Heart right ventricle (tissue), 16 donors: Measurements from ENCODE around the gene DLGAP1. TPM values are rescaled to one million over a fixed set of nuclear protein-coding genes. Genes with fewer than 3 reads are reported as not detected.

ENCODE experiments used
- ATAC-seq, 8 donors: fragments of 200-7000 bp; cut with Tn5 transposase; one replicate each; pipeline ENCODE4 v1.9.1; 2020; ENCODE audit warnings: mild to moderate bottlenecking in 8 of 8, moderate library complexity in 8 of 8, moderate number of reproducible peaks in 1 of 8
- DNase-seq, 2 donors: peaks; one replicate each; pipeline ENCODE4 v3.0.0-alpha.2; 2020
- H3K27ac ChIP-seq, 10 donors: fragments of 200-600 bp; sonication (generic) in 2 of 10; one replicate each; pipeline versions ENCODE4 v1.5.0 to v1.8.0; 2020 to 2022; ENCODE audit warnings: mild to moderate bottlenecking in 3 of 10
- H3K27me3 ChIP-seq, 7 donors: fragments of 200-600 bp; one replicate each; pipeline ENCODE4 v1.8.0; 2021 to 2022; ENCODE audit warnings: mild to moderate bottlenecking in 2 of 7
- H3K36me3 ChIP-seq, 9 donors: fragments of 200-600 bp; sonication (generic) in 1 of 9; one replicate each; pipeline versions ENCODE4 v1.5.0 to v1.8.0; 2020 to 2022; ENCODE audit warnings: mild to moderate bottlenecking in 2 of 9
- H3K4me1 ChIP-seq, 9 donors: fragments of 200-600 bp; sonication (generic) in 1 of 9; one replicate each; pipeline versions ENCODE4 v1.5.0 to v1.8.0; 2020 to 2022; ENCODE audit warnings: mild to moderate bottlenecking in 4 of 9
- H3K4me3 ChIP-seq, 10 donors: fragments of 200-600 bp; sonication (generic) in 2 of 10; one replicate each; pipeline versions ENCODE4 v1.5.0 to v1.8.0; 2020 to 2022; ENCODE audit warnings: mild to moderate bottlenecking in 7 of 10, moderate library complexity in 2 of 10
- H3K9me3 ChIP-seq, 11 donors: fragments of 200-600 bp in 10 of 11; sonication (generic) in 2 of 11; one replicate each; pipeline versions ENCODE4 v1.5.0 to v1.8.0; 2013 to 2022; ENCODE audit warnings: mild to moderate bottlenecking in 2 of 11, control low read depth in 1 of 11, moderate library complexity in 1 of 11
- CTCF ChIP-seq, 9 donors: fragments of 200-600 bp; sonication (generic) in 2 of 9; IDR thresholded peaks; one replicate each; pipeline versions ENCODE4 v1.5.0 to v1.8.0; 2021 to 2022; ENCODE audit warnings: antibody characterized with exemption in 9 of 9, mild to moderate bottlenecking in 5 of 9, moderate library complexity in 1 of 9
- WGBS, 2 donors: extraction: QIAGEN DNeasy Blood & Tissue Kit; methylation state at CpG; one replicate each; pipeline ENCODE4 v1.1.7; 2013; ENCODE audit warnings: inconsistent platforms in 1 of 2; 5-methylcytosine and 5-hydroxymethylcytosine counted together
- intact Hi-C, 10 donors: fragments of 100-400 bp; cut with DNase I; formaldehyde crosslinking; loops; one replicate each; pipeline versions ENCODE4 v1.11.1 to v1.14.2; 2022
- polyA plus RNA-seq, 2 donors: library from polyadenylated mRNA; stranded (reverse); fragments of 200-250 nt; gene quantifications; one replicate each; pipeline ENCODE4 v1.2.3, GENCODE V29; 2013
- total RNA-seq, 10 donors: library from RNA; stranded (reverse); fragmentation: NEBNext Ultra II Directional in 3 of 10; extraction: Animal tissue kit (Norgen Biotek cat#: 25700) in 3 of 10; gene quantifications; one replicate each; pipeline versions ENCODE4 v1.2.1 to v1.2.4, GENCODE V29; 2021 to 2023
- donor health status: Arrhythmogenic right ventricular cardiomyopathy.
- donor health status: ischemic (EF 13 %, LVEDD 7.1; RV severe dilation, severe dysfunction).
- donor health status: healthy with polysubstance abuse.
- donor health status: DM: no; HTN: yes; CAD: no.
- donor health status: DM: no; HTN: no; CAD: no.
- donor health status: ischemic (EF 25% LVEDD 6.9; RV normal size, moderate dysfunction).
- donor health status: ischemic (EF 25% LVEDD 5.7; RV mildly dilated, moderate dysfunction).
- donor health status: healthy.
- donor health status: DM: yes; HTN: yes; CAD: no.
- donor health status: Ischemic cardiomyopathy.
- donor health status: ischemic (EF 35%, LVEDD 5.7; RV mildly dilated, moderate dysfunction).
- donor health status: nonischemic (EF 11% LVEDD 7.7; RV severe dilation, severe dysfunction).
- donor health status: DM: yes; HTN: yes; CAD: no.
- donor health status: PGD.
- donor health status: ischemic (EF 29% LVEDD 5.4; RV normal size, mild dysfunction).
- donor health status: nonischemic (EF 23%, LVEDD 6.1; RV moderate dilation, normal function).

The DLGAP1 gene
- total and polyA plus RNA-seq, 12 donors: 0.07 to 7.2 (median 1.0) TPM; not detected in 2

- no peaks in the 10 kb centered on the region for H3K27me3 ChIP-seq
- DNase-seq (peak; percentile 77 to 78), ATAC-seq (peak in 4 of 8 donors; percentile 0 to 41 (median 5))
- no peaks in the 10 kb centered on the region for H3K9me3 ChIP-seq
- intact Hi-C loops: loop anchor here (2.0 to 10.0 kb wide), 14 partner anchors 65 to 545 kb away; partner anchors contain the start of gene MYL12B (in 2 of the 10)
- TF ChIP-seq CTCF (IDR thresholded peaks at IDR 0.05): no peak
- H3K36me3 ChIP-seq: no peaks in the 10 kb centered on the region
- WGBS, 2 donors: 0 to 1% methylated on average over 32 to 47 of the region's 47 CpGs
- peaks cover 0 to 41% (median 18%) of the 10 kb centered on the region in 9 donors for H3K4me1 ChIP-seq
- peak overlapping the region; percentile 87 to 100 (median 97) for H3K27ac ChIP-seq
- peak overlapping the region; percentile 62 to 97 (median 81) for H3K4me3 ChIP-seq
Observed at GRCh38 chr18:3449512-3450011, 1005.5 kb downstream of the DLGAP1 start.

- Histone ChIP-seq H3K27ac (peak overlapping the region; percentile 87 to 100 (median 97)), H3K36me3 (no peaks in the 10 kb centered on the region), H3K4me3 (peak overlapping the region; percentile 62 to 97 (median 81)), H3K27me3 (no peaks in the 10 kb centered on the region), H3K9me3 (no peaks in the 10 kb centered on the region), H3K4me1 (peaks cover 0 to 35% (median 18%) of the 10 kb centered on the region in 9 donors)
- intact Hi-C loops: loop anchor here in 8 of 10 donors (2.0 to 10.0 kb wide), 6 partner anchors 138 to 546 kb away; no protein-coding TSS in a partner anchor
- ATAC-seq (peak in 6 of 8 donors; percentile 7 to 33 (median 27)), DNase-seq (peak in 1 of 2 donors; percentile 41)
- WGBS, 2 donors: 0% methylated on average over 38 of the region's 38 CpGs
- no peak for TF ChIP-seq CTCF (IDR thresholded peaks at IDR 0.05)
Observed at GRCh38 chr18:3448838-3449511, 1006.1 kb downstream of the DLGAP1 start.

- WGBS, 2 donors: 0% methylated on average over 63 of the region's 63 CpGs
- DNase-seq (peak; percentile 94 to 96), ATAC-seq (peak; percentile 79 to 91 (median 86))
- peak overlapping the region; percentile 62 to 97 (median 81) for H3K4me3 ChIP-seq
- peaks cover 0 to 29% (median 17%) of the 10 kb centered on the region in 9 donors for H3K4me1 ChIP-seq
- H3K27ac ChIP-seq: peak overlapping the region; percentile 87 to 100 (median 97)
- intact Hi-C loops: loop anchor here in 8 of 10 donors (2.0 to 10.0 kb wide), 6 partner anchors 139 to 547 kb away; no protein-coding TSS in a partner anchor
- no peaks in the 10 kb centered on the region for H3K9me3 ChIP-seq
- no peaks in the 10 kb centered on the region for H3K36me3 ChIP-seq
- H3K27me3 ChIP-seq: no peaks in the 10 kb centered on the region
- peak in 3 of 9 donors; percentile 3 to 22 (median 6) for TF ChIP-seq CTCF (IDR thresholded peaks at IDR 0.05)
Observed at GRCh38 chr18:3447895-3448837, 1006.9 kb downstream of the DLGAP1 start.
